Osteoblast (primary cell): ENCODE measurements around the gene ANKRD12. TPM values are rescaled to one million over a fixed set of nuclear protein-coding genes. Genes with fewer than 3 reads are reported as not detected.
"Not testable (repeated sequence)": the region's sequence is repeated elsewhere in the genome, so short reads cannot be mapped to it uniquely, and the experiment has no call there.

Experiments used
- DNase-seq: peaks from one replicate; pipeline ENCODE4 v3.0.0; 2011; ENCODE audit warnings: low spot score, mixed read lengths; ENCODE audit not compliant: insufficient read length; ENCODE audit errors: missing footprints
- H2AFZ ChIP-seq: 2 replicates; pipeline ENCODE4 v1.6.0; 2011; ENCODE audit warnings: mild to moderate bottlenecking, low read length
- H3K27ac ChIP-seq: 2 replicates; pipeline ENCODE4 v1.5.1; 2011; ENCODE audit warnings: mild to moderate bottlenecking, low read depth, low read length, moderate library complexity
- H3K27me3 ChIP-seq: 2 replicates; pipeline ENCODE4 v1.6.0; 2012; ENCODE audit warnings: mild to moderate bottlenecking, control low read depth, inconsistent platforms, low read length, moderate library complexity; ENCODE audit not compliant: insufficient read depth
- H3K36me3 ChIP-seq: 2 replicates; pipeline ENCODE4 v1.5.1; 2011; ENCODE audit warnings: mild to moderate bottlenecking, low read length, control low read depth, moderate library complexity; ENCODE audit not compliant: insufficient read depth
- H3K4me1 ChIP-seq: 2 replicates; pipeline ENCODE4 v1.5.1; 2011; ENCODE audit warnings: mild to moderate bottlenecking, low read length, control low read depth, moderate library complexity; ENCODE audit not compliant: insufficient read depth
- H3K4me2 ChIP-seq: 2 replicates; pipeline ENCODE4 v1.6.0; 2011; ENCODE audit warnings: mild to moderate bottlenecking, low read length; ENCODE audit not compliant: insufficient read depth
- H3K4me3 ChIP-seq: fragments of 200-600 bp; sonication (generic); 3 replicates; pipeline ENCODE4 v1.5.1; 2012; ENCODE audit warnings: mild to moderate bottlenecking, low read length, inconsistent platforms; ENCODE audit not compliant: insufficient read depth
- H3K79me2 ChIP-seq: 2 replicates; pipeline ENCODE4 v1.6.0; 2012; ENCODE audit warnings: mild to moderate bottlenecking, low read length, control low read depth, inconsistent platforms; ENCODE audit not compliant: insufficient read depth
- H3K9me3 ChIP-seq: 2 replicates; pipeline ENCODE4 v1.5.1; 2011; ENCODE audit warnings: low read depth, low read length, control low read depth
- H4K20me1 ChIP-seq: 2 replicates; pipeline ENCODE4 v1.6.0; 2012; ENCODE audit warnings: mild to moderate bottlenecking, low read length, control low read depth; ENCODE audit not compliant: insufficient read depth
- total RNA-seq: library from RNA; depleted of rRNA; stranded (reverse); fragments of >200 nt; gene quantifications from 2 replicates; pipeline ENCODE4 v1.2.3, GENCODE V29; 2012
- TF ChIP-seq, protein P1 (sequence below): IDR thresholded peaks from 2 replicates; pipeline ENCODE4 v1.5.1; 2011; ENCODE audit warnings: mild to moderate bottlenecking, low read depth, low read length, moderate library complexity; ENCODE audit errors: extremely low read depth

ANKRD12 gene
- total RNA-seq, 1 donor = 47.8 TPM

DNA sequence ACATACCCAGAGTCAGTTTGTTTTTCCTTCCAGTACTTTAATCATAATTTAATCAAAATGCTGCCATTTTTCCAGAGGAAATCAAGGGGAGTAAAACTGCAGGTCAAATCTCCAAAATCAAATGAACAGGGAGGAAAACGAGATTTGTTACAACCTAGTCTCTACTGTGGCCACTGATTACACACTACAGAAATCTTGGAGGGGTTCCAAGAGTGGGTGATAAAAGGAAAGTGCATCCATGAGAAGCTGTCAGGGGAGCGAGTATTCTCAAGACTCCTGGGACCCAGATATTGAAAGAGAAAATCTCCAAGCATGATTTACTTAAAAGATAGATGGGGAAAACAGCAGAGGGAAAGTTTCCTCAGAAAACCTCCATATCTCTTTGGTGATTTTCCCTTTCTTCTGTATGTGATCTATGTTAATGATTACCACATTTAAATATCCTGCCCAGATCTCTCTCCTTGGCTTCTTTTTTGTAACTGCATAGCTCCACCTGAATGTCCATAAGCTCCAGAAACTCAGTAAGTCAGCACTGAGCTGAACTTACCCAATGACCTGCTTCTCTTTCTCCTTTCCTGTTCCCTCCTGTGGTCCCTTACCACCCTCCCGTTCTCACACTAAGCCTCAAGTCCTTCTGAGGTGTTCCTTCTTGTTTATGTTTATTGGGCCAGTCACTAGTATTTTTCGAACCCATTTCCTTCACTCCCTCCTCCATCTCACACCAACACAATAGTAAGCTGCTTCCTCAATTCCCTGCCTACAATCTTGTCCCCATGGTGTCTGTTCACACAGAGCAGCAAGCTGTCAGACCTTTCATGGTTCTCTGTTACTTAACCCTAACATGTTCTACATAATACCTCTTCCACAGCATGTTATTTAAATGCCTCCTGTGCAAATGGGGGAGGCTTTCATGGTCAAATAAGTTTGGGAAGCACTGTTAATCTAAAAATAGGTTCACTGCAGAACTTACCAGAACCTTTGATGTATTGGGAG lies 124.1 kb downstream of the ANKRD12 start:
- H3K79me2 ChIP-seq = no peaks in the 10 kb centered on the region
- TF ChIP-seq, protein P1, sequence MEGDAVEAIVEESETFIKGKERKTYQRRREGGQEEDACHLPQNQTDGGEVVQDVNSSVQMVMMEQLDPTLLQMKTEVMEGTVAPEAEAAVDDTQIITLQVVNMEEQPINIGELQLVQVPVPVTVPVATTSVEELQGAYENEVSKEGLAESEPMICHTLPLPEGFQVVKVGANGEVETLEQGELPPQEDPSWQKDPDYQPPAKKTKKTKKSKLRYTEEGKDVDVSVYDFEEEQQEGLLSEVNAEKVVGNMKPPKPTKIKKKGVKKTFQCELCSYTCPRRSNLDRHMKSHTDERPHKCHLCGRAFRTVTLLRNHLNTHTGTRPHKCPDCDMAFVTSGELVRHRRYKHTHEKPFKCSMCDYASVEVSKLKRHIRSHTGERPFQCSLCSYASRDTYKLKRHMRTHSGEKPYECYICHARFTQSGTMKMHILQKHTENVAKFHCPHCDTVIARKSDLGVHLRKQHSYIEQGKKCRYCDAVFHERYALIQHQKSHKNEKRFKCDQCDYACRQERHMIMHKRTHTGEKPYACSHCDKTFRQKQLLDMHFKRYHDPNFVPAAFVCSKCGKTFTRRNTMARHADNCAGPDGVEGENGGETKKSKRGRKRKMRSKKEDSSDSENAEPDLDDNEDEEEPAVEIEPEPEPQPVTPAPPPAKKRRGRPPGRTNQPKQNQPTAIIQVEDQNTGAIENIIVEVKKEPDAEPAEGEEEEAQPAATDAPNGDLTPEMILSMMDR = no peak
- no peaks in the 10 kb centered on the region for H3K9me3 ChIP-seq
- H3K36me3 ChIP-seq = peaks cover 8% of the 10 kb centered on the region
- no peak for DNase-seq
- H3K4me3 ChIP-seq = no peak overlapping the region
- no peak overlapping the region for H3K27ac ChIP-seq
- no peak overlapping the region for H3K4me2 ChIP-seq
- H3K27me3 ChIP-seq = no peaks in the 10 kb centered on the region
- H4K20me1 ChIP-seq = no peaks in the 10 kb centered on the region
- no peaks in the 10 kb centered on the region for H3K4me1 ChIP-seq
- no peak overlapping the region for H2AFZ ChIP-seq

DNA sequence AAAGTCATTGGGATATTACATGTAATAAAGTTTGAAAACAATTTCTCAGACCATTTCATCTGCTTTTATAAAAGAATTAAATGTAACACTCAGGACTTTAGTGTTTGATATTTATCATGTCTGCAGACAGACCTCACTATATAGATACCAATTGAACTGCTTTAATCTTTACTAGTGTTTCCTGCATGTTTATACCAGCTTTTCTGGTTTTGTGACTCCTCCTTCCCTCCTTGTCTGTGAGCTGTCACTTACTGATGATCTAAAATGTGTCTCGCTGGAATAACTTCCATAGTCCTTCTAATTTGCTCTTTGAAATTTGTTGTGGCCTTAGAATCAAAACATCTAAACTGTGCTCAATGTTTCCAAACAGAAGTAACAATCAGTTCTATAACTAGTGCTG lies 126.7 kb downstream of the ANKRD12 start:
- peaks cover 8% of the 10 kb centered on the region for H3K36me3 ChIP-seq
- H4K20me1 ChIP-seq = no peaks in the 10 kb centered on the region
- no peak overlapping the region for H3K4me2 ChIP-seq
- no peaks in the 10 kb centered on the region for H3K9me3 ChIP-seq
- DNase-seq = no peak
- no peaks in the 10 kb centered on the region for H3K27me3 ChIP-seq
- TF ChIP-seq, protein P1 = no peak
- H3K4me3 ChIP-seq = no peak overlapping the region
- no peaks in the 10 kb centered on the region for H3K79me2 ChIP-seq
- H3K4me1 ChIP-seq = no peaks in the 10 kb centered on the region
- H2AFZ ChIP-seq = no peak overlapping the region
- no peak overlapping the region for H3K27ac ChIP-seq

DNA sequence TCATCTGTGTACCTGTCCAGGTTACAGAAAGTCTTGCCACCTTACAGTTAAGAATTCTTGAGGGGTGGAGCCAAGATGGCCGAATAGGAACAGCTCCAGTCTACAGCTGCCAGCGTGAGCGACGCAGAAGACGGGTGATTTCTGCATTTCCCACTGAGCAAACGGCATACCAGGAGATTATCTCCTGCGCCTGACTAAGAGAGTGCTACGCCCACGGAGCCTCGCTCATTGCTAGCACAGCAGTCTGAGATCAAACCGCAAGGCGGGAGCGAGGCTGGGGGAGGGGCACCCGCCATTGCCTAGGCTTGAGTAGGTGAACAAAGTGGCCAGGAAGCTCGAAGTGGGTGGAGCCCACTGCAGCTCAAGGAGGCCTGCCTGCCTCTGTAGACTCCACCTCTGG lies 128.2 kb downstream of the ANKRD12 start:
- H2AFZ ChIP-seq, H3K4me2 ChIP-seq, DNase-seq, H3K36me3 ChIP-seq, H4K20me1 ChIP-seq, H3K27me3 ChIP-seq, H3K27ac ChIP-seq, H3K4me3 ChIP-seq, H3K79me2 ChIP-seq, H3K4me1 ChIP-seq, H3K9me3 ChIP-seq: not testable (repeated sequence)

DNA sequence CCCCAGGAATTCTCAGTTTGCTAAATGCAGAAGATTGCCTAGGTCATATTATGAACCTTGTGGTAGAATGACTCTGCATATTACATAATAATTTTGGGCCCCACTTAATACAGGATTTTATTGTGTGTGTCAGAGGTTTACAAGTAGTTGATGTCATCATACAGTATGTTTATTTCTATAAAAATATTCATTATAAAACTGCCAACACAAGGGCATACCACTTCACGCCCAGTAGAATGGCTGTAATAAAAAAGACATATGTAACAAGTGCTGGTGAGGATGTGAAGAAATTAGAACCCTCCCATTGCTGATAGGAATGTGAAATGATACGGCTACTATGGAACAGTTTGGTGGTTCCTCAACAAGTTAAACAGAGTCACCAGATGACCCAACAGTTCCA lies 136.6 kb downstream of the ANKRD12 start:
- Histone ChIP-seq H3K4me1 (no peaks in the 10 kb centered on the region), H2AFZ (no peak overlapping the region), H4K20me1 (no peaks in the 10 kb centered on the region), H3K9me3 (no peaks in the 10 kb centered on the region), H3K79me2 (no peaks in the 10 kb centered on the region), H3K4me2 (no peak overlapping the region), H3K36me3 (peaks cover 20% of the 10 kb centered on the region), H3K27me3 (no peaks in the 10 kb centered on the region), H3K27ac (no peak overlapping the region), H3K4me3 (no peak overlapping the region)
- DNase-seq = no peak
- TF ChIP-seq, protein P1 = no peak
